WTC11 (cell line): ENCODE measurements around the gene NDUFA13. TPM values are rescaled to one million over a fixed set of nuclear protein-coding genes. Genes with fewer than 3 reads are reported as not detected.

Experiments used
- ATAC-seq: fragments of 200-7000 bp; cut with Tn5 transposase; 2 replicates; pipeline ENCODE4 v1.10.0; 2021; ENCODE audit warnings: mild to moderate bottlenecking, moderate library complexity
- CTCF ChIA-PET: fragments of 300-600 bp; sonication (Branson Sonifier 250); formaldehyde crosslinking; loops from one replicate; lab custom pipeline; 2021; ENCODE audit warnings: antibody characterized with exemption; lab: Charles Lee
- POLR2A ChIA-PET: fragments of 350-600 bp; sonication (Branson Sonifier 250); formaldehyde crosslinking; loops from one replicate; lab custom pipeline; 2021; ENCODE audit warnings: antibody characterized with exemption; lab: Charles Lee
- DNase-seq: peaks from one replicate; pipeline ENCODE4 v3.0.0; 2021; ENCODE audit warnings: low spot score
- H3K27ac Mint-ChIP-seq: 2 replicates; pipeline ENCODE4 v1.8.0; 2021; ENCODE audit warnings: mixed read lengths
- H3K27me3 Mint-ChIP-seq: 2 replicates; pipeline ENCODE4 v1.8.0; 2021; ENCODE audit warnings: low read depth, mild to moderate bottlenecking, moderate library complexity, mixed read lengths
- H3K36me3 Mint-ChIP-seq: 2 replicates; pipeline ENCODE4 v1.8.0; 2021; ENCODE audit warnings: mixed read lengths
- H3K4me1 Mint-ChIP-seq: 2 replicates; pipeline ENCODE4 v1.8.0; 2022; ENCODE audit warnings: mixed read lengths
- H3K4me3 Mint-ChIP-seq: 2 replicates; pipeline ENCODE4 v1.8.0; 2021; ENCODE audit warnings: mild to moderate bottlenecking, moderate library complexity, mixed read lengths
- H3K9me3 Mint-ChIP-seq: 2 replicates; pipeline ENCODE4 v1.8.0; 2021; ENCODE audit warnings: mixed read lengths
- EMX1 ChIP-seq: fragments of 250-450 bp; sonication (Bioruptor Pico); IDR thresholded peaks from 2 replicates; pipeline ENCODE4 v1.8.0; 2021; ENCODE audit warnings: mild to moderate bottlenecking
- FOXK1 ChIP-seq: sonication (generic); formaldehyde crosslinking; IDR thresholded peaks from 2 replicates; pipeline ENCODE4 v1.8.0; 2022; ENCODE audit warnings: mild to moderate bottlenecking, moderate library complexity, missing genetic modification reagents
- GTF2I ChIP-seq: fragments of 250-450 bp; sonication (Bioruptor Pico); conservative IDR thresholded peaks from 2 replicates; pipeline ENCODE4 v1.4.0; 2021; ENCODE audit warnings: mild to moderate bottlenecking
- NFE2L1 ChIP-seq: sonication (generic); formaldehyde crosslinking; IDR thresholded peaks from 2 replicates; pipeline ENCODE4 v1.8.1; 2023; ENCODE audit warnings: missing genetic modification reagents
- NR3C1 ChIP-seq: sonication (generic); formaldehyde crosslinking; conservative IDR thresholded peaks from 2 replicates; pipeline ENCODE4 v1.8.1; 2023; ENCODE audit warnings: low read depth, mild to moderate bottlenecking, missing genetic modification reagents
- SMAD4 ChIP-seq: sonication (generic); formaldehyde crosslinking; IDR thresholded peaks from 2 replicates; pipeline ENCODE4 v1.8.0; 2022; ENCODE audit warnings: mild to moderate bottlenecking, missing genetic modification reagents
- TEAD4 ChIP-seq: sonication (generic); formaldehyde crosslinking; IDR thresholded peaks from 2 replicates; pipeline ENCODE4 v1.8.0; 2022; ENCODE audit warnings: mild to moderate bottlenecking, missing genetic modification reagents
- total RNA-seq: library from RNA; stranded (reverse); gene quantifications from 3 replicates; pipeline ENCODE4 v1.2.3, GENCODE V29; 2021
- TF ChIP-seq, protein P1 (sequence below): sonication (generic); formaldehyde crosslinking; IDR thresholded peaks from 2 replicates; pipeline ENCODE4 v1.8.1; 2023; ENCODE audit warnings: mild to moderate bottlenecking, missing genetic modification reagents
- TF ChIP-seq, protein P2 (sequence below): fragments of 250-450 bp; sonication (Bioruptor Pico); IDR thresholded peaks from 2 replicates; pipeline ENCODE4 v1.9.0; 2021; ENCODE audit warnings: mild to moderate bottlenecking, borderline replicate concordance
- TF ChIP-seq, protein P3 (sequence below): fragments of 250-450 bp; sonication (Bioruptor Pico); IDR thresholded peaks from 2 replicates; pipeline ENCODE4 v2.1.2; 2022; ENCODE audit warnings: mild to moderate bottlenecking, moderate library complexity
- TF ChIP-seq, protein P4 (sequence below): sonication (generic); formaldehyde crosslinking; IDR thresholded peaks from 2 replicates; pipeline ENCODE4 v1.8.1; 2023; ENCODE audit warnings: mild to moderate bottlenecking, missing genetic modification reagents, borderline replicate concordance
- TF ChIP-seq, protein P5 (sequence below): fragments of 250-450 bp; sonication (Bioruptor Pico); IDR thresholded peaks from 2 replicates; pipeline ENCODE4 v1.8.0; 2021; ENCODE audit warnings: mild to moderate bottlenecking
- TF ChIP-seq, protein P6 (sequence below): sonication (generic); formaldehyde crosslinking; IDR thresholded peaks from 2 replicates; pipeline ENCODE4 v1.8.1; 2022; ENCODE audit warnings: mild to moderate bottlenecking, moderate library complexity, missing genetic modification reagents
- TF ChIP-seq, protein P7 (sequence below): sonication (generic); formaldehyde crosslinking; IDR thresholded peaks from 2 replicates; pipeline ENCODE4 v1.8.1; 2023; ENCODE audit warnings: mild to moderate bottlenecking, missing genetic modification reagents
- TF ChIP-seq, protein P8 (sequence below): sonication (generic); formaldehyde crosslinking; IDR thresholded peaks from 2 replicates; pipeline ENCODE4 v1.8.0; 2022; ENCODE audit warnings: mild to moderate bottlenecking, missing genetic modification reagents

NDUFA13 gene
- total RNA-seq, 1 experiment from 2014 or later, result 519 TPM

DNA sequence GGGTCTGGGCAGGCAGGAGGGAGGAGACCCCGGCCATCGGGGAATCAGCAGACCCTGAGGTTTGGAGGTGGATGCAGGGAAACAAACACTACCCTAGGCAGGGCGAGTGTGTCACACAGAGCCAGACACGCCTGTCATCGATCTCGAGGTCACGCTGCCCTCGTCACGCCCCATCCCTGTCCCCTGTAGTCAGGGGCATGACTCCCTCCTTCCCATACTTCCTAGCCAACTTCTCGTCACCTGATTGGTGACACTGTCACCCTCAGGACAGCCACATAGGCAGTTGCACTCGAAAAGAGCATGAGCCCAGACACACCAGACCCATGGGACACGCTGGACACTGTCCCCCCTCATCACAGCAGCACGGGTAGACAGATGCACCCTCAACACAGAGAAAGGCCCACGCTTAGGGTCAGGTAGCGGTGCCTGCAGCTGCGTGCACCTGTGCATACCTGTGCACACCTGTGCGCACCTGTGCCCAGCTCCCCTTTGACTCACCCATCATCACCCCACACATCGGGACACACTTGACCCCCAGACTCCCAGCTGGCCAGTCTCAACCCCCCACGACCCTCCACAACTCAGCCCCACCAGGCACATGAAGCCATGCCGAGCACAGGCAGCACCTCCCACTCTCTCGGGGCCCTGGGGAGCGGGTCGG is 33.9 kb downstream of the NDUFA13 start:
- TF ChIP-seq, protein P1, sequence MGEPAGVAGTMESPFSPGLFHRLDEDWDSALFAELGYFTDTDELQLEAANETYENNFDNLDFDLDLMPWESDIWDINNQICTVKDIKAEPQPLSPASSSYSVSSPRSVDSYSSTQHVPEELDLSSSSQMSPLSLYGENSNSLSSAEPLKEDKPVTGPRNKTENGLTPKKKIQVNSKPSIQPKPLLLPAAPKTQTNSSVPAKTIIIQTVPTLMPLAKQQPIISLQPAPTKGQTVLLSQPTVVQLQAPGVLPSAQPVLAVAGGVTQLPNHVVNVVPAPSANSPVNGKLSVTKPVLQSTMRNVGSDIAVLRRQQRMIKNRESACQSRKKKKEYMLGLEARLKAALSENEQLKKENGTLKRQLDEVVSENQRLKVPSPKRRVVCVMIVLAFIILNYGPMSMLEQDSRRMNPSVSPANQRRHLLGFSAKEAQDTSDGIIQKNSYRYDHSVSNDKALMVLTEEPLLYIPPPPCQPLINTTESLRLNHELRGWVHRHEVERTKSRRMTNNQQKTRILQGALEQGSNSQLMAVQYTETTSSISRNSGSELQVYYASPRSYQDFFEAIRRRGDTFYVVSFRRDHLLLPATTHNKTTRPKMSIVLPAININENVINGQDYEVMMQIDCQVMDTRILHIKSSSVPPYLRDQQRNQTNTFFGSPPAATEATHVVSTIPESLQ, result no peak
- TF ChIP-seq, protein P2, sequence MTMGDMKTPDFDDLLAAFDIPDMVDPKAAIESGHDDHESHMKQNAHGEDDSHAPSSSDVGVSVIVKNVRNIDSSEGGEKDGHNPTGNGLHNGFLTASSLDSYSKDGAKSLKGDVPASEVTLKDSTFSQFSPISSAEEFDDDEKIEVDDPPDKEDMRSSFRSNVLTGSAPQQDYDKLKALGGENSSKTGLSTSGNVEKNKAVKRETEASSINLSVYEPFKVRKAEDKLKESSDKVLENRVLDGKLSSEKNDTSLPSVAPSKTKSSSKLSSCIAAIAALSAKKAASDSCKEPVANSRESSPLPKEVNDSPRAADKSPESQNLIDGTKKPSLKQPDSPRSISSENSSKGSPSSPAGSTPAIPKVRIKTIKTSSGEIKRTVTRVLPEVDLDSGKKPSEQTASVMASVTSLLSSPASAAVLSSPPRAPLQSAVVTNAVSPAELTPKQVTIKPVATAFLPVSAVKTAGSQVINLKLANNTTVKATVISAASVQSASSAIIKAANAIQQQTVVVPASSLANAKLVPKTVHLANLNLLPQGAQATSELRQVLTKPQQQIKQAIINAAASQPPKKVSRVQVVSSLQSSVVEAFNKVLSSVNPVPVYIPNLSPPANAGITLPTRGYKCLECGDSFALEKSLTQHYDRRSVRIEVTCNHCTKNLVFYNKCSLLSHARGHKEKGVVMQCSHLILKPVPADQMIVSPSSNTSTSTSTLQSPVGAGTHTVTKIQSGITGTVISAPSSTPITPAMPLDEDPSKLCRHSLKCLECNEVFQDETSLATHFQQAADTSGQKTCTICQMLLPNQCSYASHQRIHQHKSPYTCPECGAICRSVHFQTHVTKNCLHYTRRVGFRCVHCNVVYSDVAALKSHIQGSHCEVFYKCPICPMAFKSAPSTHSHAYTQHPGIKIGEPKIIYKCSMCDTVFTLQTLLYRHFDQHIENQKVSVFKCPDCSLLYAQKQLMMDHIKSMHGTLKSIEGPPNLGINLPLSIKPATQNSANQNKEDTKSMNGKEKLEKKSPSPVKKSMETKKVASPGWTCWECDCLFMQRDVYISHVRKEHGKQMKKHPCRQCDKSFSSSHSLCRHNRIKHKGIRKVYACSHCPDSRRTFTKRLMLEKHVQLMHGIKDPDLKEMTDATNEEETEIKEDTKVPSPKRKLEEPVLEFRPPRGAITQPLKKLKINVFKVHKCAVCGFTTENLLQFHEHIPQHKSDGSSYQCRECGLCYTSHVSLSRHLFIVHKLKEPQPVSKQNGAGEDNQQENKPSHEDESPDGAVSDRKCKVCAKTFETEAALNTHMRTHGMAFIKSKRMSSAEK, result no peak
- TF ChIP-seq NFE2L1 (CRISPR knock-in tag), result no peak
- TF ChIP-seq, protein P3, sequence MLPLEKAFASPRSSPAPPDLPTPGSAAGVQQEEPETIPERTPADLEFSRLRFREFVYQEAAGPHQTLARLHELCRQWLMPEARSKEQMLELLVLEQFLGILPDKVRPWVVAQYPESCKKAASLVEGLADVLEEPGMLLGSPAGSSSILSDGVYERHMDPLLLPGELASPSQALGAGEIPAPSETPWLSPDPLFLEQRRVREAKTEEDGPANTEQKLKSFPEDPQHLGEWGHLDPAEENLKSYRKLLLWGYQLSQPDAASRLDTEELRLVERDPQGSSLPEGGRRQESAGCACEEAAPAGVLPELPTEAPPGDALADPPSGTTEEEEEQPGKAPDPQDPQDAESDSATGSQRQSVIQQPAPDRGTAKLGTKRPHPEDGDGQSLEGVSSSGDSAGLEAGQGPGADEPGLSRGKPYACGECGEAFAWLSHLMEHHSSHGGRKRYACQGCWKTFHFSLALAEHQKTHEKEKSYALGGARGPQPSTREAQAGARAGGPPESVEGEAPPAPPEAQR (CRISPR knock-in tag), result no peak
- no peak for TF ChIP-seq EMX1 (CRISPR knock-in tag)
- no peak for TF ChIP-seq NR3C1 (CRISPR knock-in tag)
- TF ChIP-seq, protein P4, sequence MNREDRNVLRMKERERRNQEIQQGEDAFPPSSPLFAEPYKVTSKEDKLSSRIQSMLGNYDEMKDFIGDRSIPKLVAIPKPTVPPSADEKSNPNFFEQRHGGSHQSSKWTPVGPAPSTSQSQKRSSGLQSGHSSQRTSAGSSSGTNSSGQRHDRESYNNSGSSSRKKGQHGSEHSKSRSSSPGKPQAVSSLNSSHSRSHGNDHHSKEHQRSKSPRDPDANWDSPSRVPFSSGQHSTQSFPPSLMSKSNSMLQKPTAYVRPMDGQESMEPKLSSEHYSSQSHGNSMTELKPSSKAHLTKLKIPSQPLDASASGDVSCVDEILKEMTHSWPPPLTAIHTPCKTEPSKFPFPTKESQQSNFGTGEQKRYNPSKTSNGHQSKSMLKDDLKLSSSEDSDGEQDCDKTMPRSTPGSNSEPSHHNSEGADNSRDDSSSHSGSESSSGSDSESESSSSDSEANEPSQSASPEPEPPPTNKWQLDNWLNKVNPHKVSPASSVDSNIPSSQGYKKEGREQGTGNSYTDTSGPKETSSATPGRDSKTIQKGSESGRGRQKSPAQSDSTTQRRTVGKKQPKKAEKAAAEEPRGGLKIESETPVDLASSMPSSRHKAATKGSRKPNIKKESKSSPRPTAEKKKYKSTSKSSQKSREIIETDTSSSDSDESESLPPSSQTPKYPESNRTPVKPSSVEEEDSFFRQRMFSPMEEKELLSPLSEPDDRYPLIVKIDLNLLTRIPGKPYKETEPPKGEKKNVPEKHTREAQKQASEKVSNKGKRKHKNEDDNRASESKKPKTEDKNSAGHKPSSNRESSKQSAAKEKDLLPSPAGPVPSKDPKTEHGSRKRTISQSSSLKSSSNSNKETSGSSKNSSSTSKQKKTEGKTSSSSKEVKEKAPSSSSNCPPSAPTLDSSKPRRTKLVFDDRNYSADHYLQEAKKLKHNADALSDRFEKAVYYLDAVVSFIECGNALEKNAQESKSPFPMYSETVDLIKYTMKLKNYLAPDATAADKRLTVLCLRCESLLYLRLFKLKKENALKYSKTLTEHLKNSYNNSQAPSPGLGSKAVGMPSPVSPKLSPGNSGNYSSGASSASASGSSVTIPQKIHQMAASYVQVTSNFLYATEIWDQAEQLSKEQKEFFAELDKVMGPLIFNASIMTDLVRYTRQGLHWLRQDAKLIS (CRISPR knock-in tag), result no peak
- no peak for TF ChIP-seq SMAD4
- TF ChIP-seq FOXK1 (CRISPR knock-in tag), result no peak
- TF ChIP-seq, protein P5, sequence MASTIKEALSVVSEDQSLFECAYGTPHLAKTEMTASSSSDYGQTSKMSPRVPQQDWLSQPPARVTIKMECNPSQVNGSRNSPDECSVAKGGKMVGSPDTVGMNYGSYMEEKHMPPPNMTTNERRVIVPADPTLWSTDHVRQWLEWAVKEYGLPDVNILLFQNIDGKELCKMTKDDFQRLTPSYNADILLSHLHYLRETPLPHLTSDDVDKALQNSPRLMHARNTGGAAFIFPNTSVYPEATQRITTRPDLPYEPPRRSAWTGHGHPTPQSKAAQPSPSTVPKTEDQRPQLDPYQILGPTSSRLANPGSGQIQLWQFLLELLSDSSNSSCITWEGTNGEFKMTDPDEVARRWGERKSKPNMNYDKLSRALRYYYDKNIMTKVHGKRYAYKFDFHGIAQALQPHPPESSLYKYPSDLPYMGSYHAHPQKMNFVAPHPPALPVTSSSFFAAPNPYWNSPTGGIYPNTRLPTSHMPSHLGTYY, result no peak
- TF ChIP-seq, protein P6, sequence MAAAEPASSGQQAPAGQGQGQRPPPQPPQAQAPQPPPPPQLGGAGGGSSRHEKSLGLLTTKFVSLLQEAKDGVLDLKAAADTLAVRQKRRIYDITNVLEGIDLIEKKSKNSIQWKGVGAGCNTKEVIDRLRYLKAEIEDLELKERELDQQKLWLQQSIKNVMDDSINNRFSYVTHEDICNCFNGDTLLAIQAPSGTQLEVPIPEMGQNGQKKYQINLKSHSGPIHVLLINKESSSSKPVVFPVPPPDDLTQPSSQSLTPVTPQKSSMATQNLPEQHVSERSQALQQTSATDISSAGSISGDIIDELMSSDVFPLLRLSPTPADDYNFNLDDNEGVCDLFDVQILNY (CRISPR knock-in tag), result no peak
- TF ChIP-seq, protein P7, sequence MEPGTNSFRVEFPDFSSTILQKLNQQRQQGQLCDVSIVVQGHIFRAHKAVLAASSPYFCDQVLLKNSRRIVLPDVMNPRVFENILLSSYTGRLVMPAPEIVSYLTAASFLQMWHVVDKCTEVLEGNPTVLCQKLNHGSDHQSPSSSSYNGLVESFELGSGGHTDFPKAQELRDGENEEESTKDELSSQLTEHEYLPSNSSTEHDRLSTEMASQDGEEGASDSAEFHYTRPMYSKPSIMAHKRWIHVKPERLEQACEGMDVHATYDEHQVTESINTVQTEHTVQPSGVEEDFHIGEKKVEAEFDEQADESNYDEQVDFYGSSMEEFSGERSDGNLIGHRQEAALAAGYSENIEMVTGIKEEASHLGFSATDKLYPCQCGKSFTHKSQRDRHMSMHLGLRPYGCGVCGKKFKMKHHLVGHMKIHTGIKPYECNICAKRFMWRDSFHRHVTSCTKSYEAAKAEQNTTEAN (CRISPR knock-in tag), result no peak
- no peak for TF ChIP-seq GTF2I (CRISPR knock-in tag)
- TF ChIP-seq TEAD4, result no peak
- TF ChIP-seq, protein P8, sequence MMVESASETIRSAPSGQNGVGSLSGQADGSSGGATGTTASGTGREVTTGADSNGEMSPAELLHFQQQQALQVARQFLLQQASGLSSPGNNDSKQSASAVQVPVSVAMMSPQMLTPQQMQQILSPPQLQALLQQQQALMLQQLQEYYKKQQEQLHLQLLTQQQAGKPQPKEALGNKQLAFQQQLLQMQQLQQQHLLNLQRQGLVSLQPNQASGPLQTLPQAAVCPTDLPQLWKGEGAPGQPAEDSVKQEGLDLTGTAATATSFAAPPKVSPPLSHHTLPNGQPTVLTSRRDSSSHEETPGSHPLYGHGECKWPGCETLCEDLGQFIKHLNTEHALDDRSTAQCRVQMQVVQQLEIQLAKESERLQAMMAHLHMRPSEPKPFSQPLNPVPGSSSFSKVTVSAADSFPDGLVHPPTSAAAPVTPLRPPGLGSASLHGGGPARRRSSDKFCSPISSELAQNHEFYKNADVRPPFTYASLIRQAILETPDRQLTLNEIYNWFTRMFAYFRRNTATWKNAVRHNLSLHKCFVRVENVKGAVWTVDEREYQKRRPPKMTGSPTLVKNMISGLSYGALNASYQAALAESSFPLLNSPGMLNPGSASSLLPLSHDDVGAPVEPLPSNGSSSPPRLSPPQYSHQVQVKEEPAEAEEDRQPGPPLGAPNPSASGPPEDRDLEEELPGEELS (CRISPR knock-in tag), result no peak
- DNase-seq (no peak), ATAC-seq (no peak)
- ChIA-PET POLR2A (interaction anchor here (0.5 kb wide), 1 partner anchor 27 kb away, joined by 4 read pairs; no protein-coding TSS in a partner anchor), CTCF (interaction anchor here (2.1 to 9.9 kb wide), 2 partner anchors 15 to 94 kb away, joined by 7 to 408 read pairs; partner anchors contain the start of genes CILP2, GMIP and YJEFN3)
- no peaks in the 10 kb centered on the region for H3K4me1 Mint-ChIP-seq
- H3K27me3 Mint-ChIP-seq, result no peaks in the 10 kb centered on the region
- H3K27ac Mint-ChIP-seq, result peak overlapping the region; percentile 51; the same call in 1 of the 2 replicates
- no peak overlapping the region for H3K4me3 Mint-ChIP-seq
- no peaks in the 10 kb centered on the region for H3K9me3 Mint-ChIP-seq
- no peaks in the 10 kb centered on the region for H3K36me3 Mint-ChIP-seq
